ENCODE data around the gene C10orf95.

Gene C10orf95

GRCh38 chr10:102400598-102401341, 50.6 kb downstream of the C10orf95 start:
- DNase-seq = no peak

GRCh38 chr10:102400076-102400475, 51.3 kb downstream of the C10orf95 start:
- DNase-seq = no peak

Measured in fibroblast of skin of abdomen (primary cell).